GM12864 (cell line): Measurements from ENCODE around the gene PPAN.

Experiments
- DNase-seq: peaks from one replicate; pipeline ENCODE4 v3.0.0-alpha.2; 2011; ENCODE audit warnings: low read depth
- H3K4me3 ChIP-seq: 2 replicates; pipeline ENCODE4 v1.5.1; 2011; ENCODE audit warnings: mild to moderate bottlenecking, low read depth, low read length, control low read depth
- CTCF ChIP-seq: IDR thresholded peaks from 2 replicates; pipeline ENCODE4 v1.5.1; 2011; ENCODE audit warnings: low read depth, mild to moderate bottlenecking, moderate library complexity, low read length, control low read depth, inconsistent platforms; ENCODE audit errors: missing control alignments

Gene PPAN

DNA sequence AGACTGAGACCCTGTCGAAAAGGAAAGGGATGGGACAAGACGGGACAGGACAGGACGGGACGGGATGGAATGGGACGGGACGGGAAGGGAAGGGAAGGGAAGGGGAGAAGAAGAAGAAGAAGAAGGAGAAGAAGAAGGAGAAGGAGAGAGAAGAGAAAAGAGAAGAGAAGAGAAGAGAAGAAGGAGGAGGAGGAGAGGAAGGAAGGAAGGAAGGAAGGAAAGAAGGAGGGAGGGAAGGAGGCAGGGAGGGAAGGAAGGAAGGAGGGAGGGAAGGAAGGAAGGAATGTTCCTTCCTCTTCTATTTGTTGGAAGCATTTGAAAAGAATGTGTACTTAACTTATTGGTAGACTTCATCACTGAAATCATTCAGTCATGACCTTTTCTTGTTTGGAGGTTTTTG lies 29.6 kb upstream of the PPAN start:
- TF ChIP-seq CTCF, result no peak
- H3K4me3 ChIP-seq, result no peak overlapping the region
- no peak for DNase-seq

DNA sequence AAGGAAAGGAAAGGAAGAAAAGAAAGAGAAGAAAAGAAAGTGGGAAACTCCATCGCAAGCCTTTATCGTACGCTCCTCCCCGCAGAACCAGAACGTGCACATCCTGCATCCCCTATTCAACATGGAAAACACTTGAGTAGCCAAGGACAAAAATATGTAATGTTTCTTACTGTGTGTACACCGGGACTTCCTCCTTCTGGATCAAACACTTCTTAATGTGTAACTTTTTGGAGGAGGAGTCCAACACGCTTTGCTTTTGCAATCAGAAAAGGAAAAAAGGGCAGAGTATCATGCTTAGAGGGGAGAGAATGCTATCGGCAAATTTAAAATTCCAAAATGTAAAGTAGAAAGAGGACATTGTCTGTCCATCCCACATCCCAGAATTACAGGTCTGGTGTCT lies 27.8 kb upstream of the PPAN start:
- no peak overlapping the region for H3K4me3 ChIP-seq
- TF ChIP-seq CTCF, result no peak
- no peak for DNase-seq

DNA sequence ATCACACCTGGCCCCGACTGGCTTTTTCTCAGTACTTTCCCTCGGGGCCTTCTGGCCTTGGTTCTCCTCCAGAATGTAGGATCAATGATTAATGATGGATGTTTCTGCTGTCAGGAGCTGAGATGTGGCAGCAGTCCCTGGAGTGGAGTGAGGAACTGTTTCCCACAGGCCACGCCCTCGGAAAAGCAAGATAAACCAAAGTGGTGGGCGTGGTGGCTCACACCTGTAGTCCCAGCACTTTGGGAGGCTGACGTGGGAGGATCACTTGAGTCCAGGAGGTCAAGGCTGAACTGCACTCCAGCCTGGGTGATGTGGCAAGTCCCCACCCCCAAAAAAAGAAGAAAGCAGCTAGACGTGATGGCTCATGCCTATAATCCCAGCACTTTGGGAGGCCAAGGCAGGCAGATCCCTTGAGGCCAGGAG lies 27.1 kb upstream of the PPAN start:
- TF ChIP-seq CTCF, result no peak
- no peak overlapping the region for H3K4me3 ChIP-seq
- DNase-seq, result no peak

GRCh38 chr19:10083911-10084310 lies 22.3 kb upstream of the PPAN start:
- DNase-seq, result no peak
- H3K4me3 ChIP-seq, result no peak overlapping the region
- TF ChIP-seq CTCF, result no peak

GRCh38 chr19:10084803-10085202 lies 21.4 kb upstream of the PPAN start:
- no peak for TF ChIP-seq CTCF
- DNase-seq, result no peak
- H3K4me3 ChIP-seq, result no peak overlapping the region

DNA sequence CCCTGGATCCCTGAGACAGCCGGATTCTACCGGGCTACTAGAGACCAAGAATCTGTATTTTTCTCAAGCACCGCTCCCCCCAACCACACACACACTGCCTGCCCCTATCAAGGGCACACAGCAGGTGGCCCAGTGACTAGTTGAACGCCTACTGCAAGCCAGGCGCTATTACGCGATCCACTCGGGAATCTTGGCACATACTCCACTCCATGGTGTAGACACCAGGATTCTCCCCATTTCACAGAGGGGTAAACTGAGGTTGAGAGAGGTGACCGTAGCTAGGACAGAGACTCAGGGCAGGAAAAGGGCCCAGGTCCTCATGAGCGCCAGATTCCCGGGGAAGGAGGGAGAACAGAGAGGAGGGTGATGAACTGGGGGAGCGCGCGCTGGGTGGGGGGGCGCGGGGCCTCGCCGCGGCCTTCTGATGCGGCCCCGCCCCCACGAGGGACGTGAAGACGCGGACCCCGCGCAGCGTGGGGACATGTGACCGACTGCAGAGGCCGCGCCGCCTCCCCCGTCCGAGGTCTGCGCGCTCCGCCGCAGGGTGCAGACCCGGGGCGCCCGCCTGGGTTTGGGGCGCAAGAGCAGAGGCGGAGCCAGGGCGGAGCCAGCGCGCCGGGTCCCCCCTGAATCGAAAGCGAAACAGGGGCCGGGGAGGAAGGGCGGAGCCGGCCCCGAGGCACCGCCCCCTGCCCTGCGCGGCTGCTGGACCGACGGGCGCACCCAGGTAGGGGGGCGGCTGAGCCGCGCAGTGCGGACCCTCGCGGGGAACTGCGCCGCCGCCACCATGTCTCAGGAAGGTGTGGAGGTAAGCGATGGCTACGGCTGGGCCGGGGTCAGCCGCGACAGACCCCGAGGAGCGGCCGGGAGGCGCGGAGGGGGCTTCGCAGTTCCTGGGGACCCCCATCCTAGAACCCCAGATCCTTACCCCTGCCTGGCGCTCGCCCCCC lies 20.2 kb upstream of the PPAN start, which contains the start of gene SHFL:
Gene SHFL (plus strand): TSS at position 677 of the 950 bp plus-strand sequence. CDS start 111 bp downstream, at position 788.
- peak; percentile 48 for DNase-seq
- peak within 1 kb of the TSS; percentile 97 for H3K4me3 ChIP-seq
- TF ChIP-seq CTCF, result no peak

- no peak for DNase-seq
- no peak for TF ChIP-seq CTCF
- peak overlapping the region; percentile 97 for H3K4me3 ChIP-seq
Observed at GRCh38 chr19:10086591-10087192, 19.5 kb upstream of the PPAN start.
